Upper lobe of left lung (tissue), 6 donors: Measurements from ENCODE around the gene PIGM. TPM values are rescaled to one million over a fixed set of nuclear protein-coding genes. Genes with fewer than 3 reads are reported as not detected.

Source experiments
- ATAC-seq, 2 donors: fragments of 200-7000 bp; cut with Tn5 transposase; one replicate each; pipeline ENCODE4 v1.9.1; 2022; ENCODE audit warnings: mild to moderate bottlenecking in 2 of 2, moderate library complexity in 2 of 2; ENCODE audit not compliant: low FRiP score in 2 of 2
- DNase-seq, 2 donors: peaks; one replicate each; pipeline ENCODE4 v3.0.0-alpha.2; 2019 to 2020
- H3K27ac ChIP-seq, 4 donors: fragments of 200-600 bp; sonication (generic); one replicate each; pipeline ENCODE4 v1.5.1; 2016 to 2019
- H3K27me3 ChIP-seq, 4 donors: fragments of 200-600 bp; sonication (generic); one replicate each; pipeline ENCODE4 v1.5.1; 2017 to 2019
- H3K36me3 ChIP-seq, 4 donors: fragments of 200-600 bp; sonication (generic); one replicate each; pipeline ENCODE4 v1.5.1; 2016 to 2019
- H3K4me1 ChIP-seq, 4 donors: fragments of 200-600 bp; sonication (generic); one replicate each; pipeline ENCODE4 v1.5.1; 2018 to 2019
- H3K4me3 ChIP-seq, 4 donors: fragments of 200-600 bp; sonication (generic); one replicate each; pipeline ENCODE4 v1.5.1; 2017 to 2019; ENCODE audit warnings: mild to moderate bottlenecking in 2 of 4, moderate library complexity in 1 of 4
- H3K9me3 ChIP-seq, 4 donors: fragments of 200-600 bp; sonication (generic); one replicate each; pipeline ENCODE4 v1.5.1; 2018 to 2019
- EP300 ChIP-seq, 4 donors: sonication (generic); formaldehyde crosslinking; IDR thresholded peaks; one replicate each; pipeline ENCODE4 v1.5.1; 2017; ENCODE audit warnings: antibody characterized with exemption in 4 of 4, control low read depth in 2 of 4
- POLR2A ChIP-seq, 4 donors: fragments of 450-650 bp; IDR thresholded peaks; one replicate each; pipeline ENCODE4 v1.5.1; 2016 to 2017; ENCODE audit warnings: antibody characterized with exemption in 4 of 4, mild to moderate bottlenecking in 2 of 4
- POLR2AphosphoS5 ChIP-seq, 2 donors: sonication (generic); formaldehyde crosslinking; IDR thresholded peaks; one replicate each; pipeline ENCODE4 v1.5.1; 2017; ENCODE audit warnings: antibody characterized with exemption in 2 of 2
- WGBS, 2 donors: methylation state at CpG; one replicate each; pipeline ENCODE4 v1.1.5; 2017 to 2018; 5-methylcytosine and 5-hydroxymethylcytosine counted together
- total RNA-seq, 6 donors: library from RNA; depleted of rRNA in 4 of 6; stranded (reverse); fragments of >200 nt in 4 of 6; gene quantifications; one replicate each; pipeline versions ENCODE4 v1.1.0 to v1.2.1, GENCODE V29; 2016 to 2021
- TF ChIP-seq, protein P1 (sequence below), 6 experiments: fragments of 450-650 bp in 4 of 6; fragments of 200-600 bp in 2 of 6; sonication (generic) in 2 of 6; IDR thresholded peaks; one replicate each; pipeline ENCODE4 v1.5.1; 2016 to 2019; ENCODE audit warnings: antibody characterized with exemption in 6 of 6
- donor health status: DM: no; HTN: no; CAD: no; lungs with moderate emphysema.
- donor health status: DM: no; HTN: yes; CAD: no; lungs with severe emphysema.

Gene PIGM
- total RNA-seq, 6 donors from 2014 or later: 2.8 to 6.5 (median 6.0) TPM

DNA sequence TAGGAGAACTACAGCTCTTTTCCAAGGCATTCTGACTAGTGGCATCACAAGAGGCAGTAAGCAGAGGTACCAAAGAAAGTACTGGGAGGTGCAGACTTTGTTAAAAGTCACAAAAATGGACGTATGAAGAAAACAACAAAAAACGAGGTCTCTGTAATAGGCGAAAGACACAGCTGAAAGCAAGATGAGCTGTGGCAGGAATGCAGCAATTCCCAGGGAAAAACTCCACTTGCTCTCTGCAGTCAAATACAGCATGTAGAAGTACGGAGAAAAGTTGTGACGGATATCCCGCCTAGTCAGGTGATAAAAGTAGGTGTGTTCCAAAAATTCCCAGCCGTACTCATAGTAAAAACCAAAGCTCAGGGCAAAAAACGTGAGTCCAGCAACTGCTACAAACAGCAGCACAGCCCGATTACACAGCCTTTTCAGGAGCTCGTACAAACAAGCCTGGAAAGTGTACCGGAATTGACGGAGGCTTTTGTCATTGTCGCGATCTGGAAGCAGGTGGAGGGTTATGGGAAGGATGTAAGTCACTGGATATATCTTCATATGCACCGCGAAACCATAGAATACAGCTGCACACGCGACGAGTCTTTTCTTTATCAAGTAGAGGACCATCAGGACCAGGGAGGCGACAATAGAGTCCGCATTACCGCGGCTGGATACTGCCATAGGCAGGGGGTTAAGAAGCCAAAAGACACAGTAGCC is 979 bp downstream of the PIGM start:
- DNase-seq (peak in 1 of 2 donors; percentile 31), ATAC-seq (peak in 1 of 2 donors; percentile 9)
- peaks cover 16 to 36% (median 19%) of the 10 kb centered on the region in 4 donors for H3K4me1 ChIP-seq
- H3K27ac ChIP-seq: peak overlapping the region; percentile 64 to 83 (median 78)
- no peaks in the 10 kb centered on the region for H3K27me3 ChIP-seq
- TF ChIP-seq POLR2A (IDR thresholded peaks at IDR 0.05) (no peak), POLR2AphosphoS5 (IDR thresholded peaks at IDR 0.05) (peak in 1 of 2 donors; percentile 10)
- no peaks in the 10 kb centered on the region for H3K9me3 ChIP-seq
- 6 to 11% methylated on average over 23 of the region's 23 CpGs for WGBS, 2 donors
- H3K4me3 ChIP-seq: peak overlapping the region; percentile 69 to 91 (median 80)
- H3K36me3 ChIP-seq: no peaks in the 10 kb centered on the region

DNA sequence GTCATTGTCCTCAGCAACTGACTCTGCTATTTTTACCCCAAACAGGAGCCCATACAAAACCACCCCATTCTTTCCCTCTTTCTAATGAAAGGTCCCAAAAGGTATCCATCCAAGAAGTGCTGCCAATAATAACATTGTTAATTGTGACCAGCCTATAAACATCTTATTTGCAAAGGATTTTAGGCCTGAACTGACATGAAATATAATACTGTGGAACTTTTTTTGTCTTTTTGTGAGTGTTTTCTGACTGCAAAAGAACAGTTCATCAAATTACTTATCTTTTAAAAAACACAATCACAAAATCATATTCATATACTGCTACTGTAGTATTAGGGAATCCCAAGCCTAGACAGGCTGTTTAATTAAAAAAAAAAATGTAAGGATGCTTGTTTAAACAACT is 3.4 kb downstream of the PIGM start:
- Histone ChIP-seq H3K4me3 (no peak overlapping the region), H3K36me3 (no peaks in the 10 kb centered on the region), H3K4me1 (peaks cover 16 to 36% (median 19%) of the 10 kb centered on the region in 4 donors), H3K27me3 (no peaks in the 10 kb centered on the region), H3K9me3 (no peaks in the 10 kb centered on the region), H3K27ac (no peak overlapping the region)
- no peak for DNase-seq
- ATAC-seq: no peak
- TF ChIP-seq POLR2AphosphoS5 (IDR thresholded peaks at IDR 0.05) (no peak), POLR2A (IDR thresholded peaks at IDR 0.05) (no peak), EP300 (IDR thresholded peaks at IDR 0.05) (no peak)
- TF ChIP-seq, protein P1, sequence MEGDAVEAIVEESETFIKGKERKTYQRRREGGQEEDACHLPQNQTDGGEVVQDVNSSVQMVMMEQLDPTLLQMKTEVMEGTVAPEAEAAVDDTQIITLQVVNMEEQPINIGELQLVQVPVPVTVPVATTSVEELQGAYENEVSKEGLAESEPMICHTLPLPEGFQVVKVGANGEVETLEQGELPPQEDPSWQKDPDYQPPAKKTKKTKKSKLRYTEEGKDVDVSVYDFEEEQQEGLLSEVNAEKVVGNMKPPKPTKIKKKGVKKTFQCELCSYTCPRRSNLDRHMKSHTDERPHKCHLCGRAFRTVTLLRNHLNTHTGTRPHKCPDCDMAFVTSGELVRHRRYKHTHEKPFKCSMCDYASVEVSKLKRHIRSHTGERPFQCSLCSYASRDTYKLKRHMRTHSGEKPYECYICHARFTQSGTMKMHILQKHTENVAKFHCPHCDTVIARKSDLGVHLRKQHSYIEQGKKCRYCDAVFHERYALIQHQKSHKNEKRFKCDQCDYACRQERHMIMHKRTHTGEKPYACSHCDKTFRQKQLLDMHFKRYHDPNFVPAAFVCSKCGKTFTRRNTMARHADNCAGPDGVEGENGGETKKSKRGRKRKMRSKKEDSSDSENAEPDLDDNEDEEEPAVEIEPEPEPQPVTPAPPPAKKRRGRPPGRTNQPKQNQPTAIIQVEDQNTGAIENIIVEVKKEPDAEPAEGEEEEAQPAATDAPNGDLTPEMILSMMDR (IDR thresholded peaks at IDR 0.05): no peak

DNA sequence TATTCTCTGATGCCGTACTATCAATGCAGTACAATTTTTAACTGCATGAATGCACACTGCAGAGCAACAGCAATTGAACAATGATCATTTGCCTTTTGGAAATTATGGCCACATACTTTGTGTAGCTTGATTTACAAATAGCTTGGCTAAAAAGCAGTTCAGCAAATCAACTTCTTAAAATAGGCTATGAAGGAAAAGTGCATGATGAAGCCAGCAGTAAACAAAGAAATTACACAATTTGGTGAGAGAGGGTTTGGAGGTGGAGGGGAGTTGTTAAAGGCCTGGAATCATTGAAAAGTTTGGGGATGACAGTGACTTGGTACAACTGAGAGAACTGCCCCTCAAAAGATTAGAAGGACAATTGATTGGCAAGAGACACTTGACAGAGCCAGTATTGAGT is 6.5 kb downstream of the PIGM start:
- WGBS, 2 donors: 79 to 88% methylated on average over 1 of the region's 1 CpG
- H3K4me3 ChIP-seq: no peak overlapping the region
- no peak for DNase-seq
- no peak overlapping the region for H3K27ac ChIP-seq
- no peaks in the 10 kb centered on the region for H3K27me3 ChIP-seq
- H3K36me3 ChIP-seq: no peaks in the 10 kb centered on the region
- no peak for ATAC-seq
- peaks cover 4 to 17% (median 8%) of the 10 kb centered on the region in 4 donors for H3K4me1 ChIP-seq
- no peak for TF ChIP-seq EP300 (IDR thresholded peaks at IDR 0.05)
- TF ChIP-seq, protein P1 (IDR thresholded peaks at IDR 0.05): no peak
- H3K9me3 ChIP-seq: no peaks in the 10 kb centered on the region

DNA sequence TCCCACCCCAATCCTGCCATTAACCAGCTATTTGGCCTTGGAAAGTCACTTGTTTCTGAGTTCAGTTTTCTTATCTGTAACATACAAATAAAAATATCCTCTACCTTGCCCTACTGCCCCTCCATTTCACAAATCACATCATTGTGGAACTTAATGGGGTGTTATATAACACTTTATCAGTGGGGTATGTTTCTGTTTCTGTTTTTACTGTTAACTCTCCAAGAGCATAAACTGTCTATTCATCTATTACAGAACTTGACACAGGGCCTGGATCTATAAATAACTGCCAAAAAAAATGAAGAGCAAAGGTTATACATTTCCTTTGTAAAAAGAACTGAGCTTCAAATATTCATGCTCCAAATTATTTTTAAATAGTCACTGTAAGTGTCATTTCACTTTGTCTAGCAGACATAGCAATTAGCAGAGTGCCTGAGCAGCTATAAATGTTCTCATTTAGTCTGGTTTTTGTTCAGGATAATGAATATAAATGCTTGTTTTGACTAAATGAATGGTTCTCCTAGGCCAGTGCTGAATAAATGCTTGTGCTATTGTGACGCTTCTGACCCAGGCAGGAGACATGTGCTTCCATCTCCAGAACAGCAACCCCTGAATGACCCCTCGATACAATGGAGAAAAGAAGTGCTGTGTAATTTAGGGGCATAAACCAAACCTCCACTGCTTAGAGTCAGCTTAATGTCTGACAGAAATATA is 7.4 kb downstream of the PIGM start:
- ATAC-seq: no peak

More for the DNA sequence above, 7.4 kb downstream of the PIGM start:
- Histone ChIP-seq H3K27ac (no peak overlapping the region), H3K27me3 (no peaks in the 10 kb centered on the region), H3K36me3 (no peaks in the 10 kb centered on the region), H3K4me3 (no peak overlapping the region), H3K4me1 (peaks cover 0 to 7% (median 2%) of the 10 kb centered on the region in 4 donors), H3K9me3 (no peaks in the 10 kb centered on the region)
- 61 to 68% methylated on average over 2 of the region's 2 CpGs for WGBS, 2 donors
- no peak for DNase-seq
- TF ChIP-seq POLR2AphosphoS5 (IDR thresholded peaks at IDR 0.05) (no peak), POLR2A (IDR thresholded peaks at IDR 0.05) (no peak), EP300 (IDR thresholded peaks at IDR 0.05) (no peak)
- TF ChIP-seq, protein P1 (IDR thresholded peaks at IDR 0.05): no peak
